Embryonic facial prominence (tissue), 1 donor: ENCODE results near the gene SCRN1.
"Not testable (repeated sequence)": the region's sequence is repeated elsewhere in the genome, so short reads cannot be mapped to it uniquely, and the experiment has no call there.

Source experiments
- DNase-seq: peaks from one replicate; pipeline ENCODE4 v3.0.0-alpha.2; 2016; ENCODE audit errors: extremely low spot score

The SCRN1 gene

DNA sequence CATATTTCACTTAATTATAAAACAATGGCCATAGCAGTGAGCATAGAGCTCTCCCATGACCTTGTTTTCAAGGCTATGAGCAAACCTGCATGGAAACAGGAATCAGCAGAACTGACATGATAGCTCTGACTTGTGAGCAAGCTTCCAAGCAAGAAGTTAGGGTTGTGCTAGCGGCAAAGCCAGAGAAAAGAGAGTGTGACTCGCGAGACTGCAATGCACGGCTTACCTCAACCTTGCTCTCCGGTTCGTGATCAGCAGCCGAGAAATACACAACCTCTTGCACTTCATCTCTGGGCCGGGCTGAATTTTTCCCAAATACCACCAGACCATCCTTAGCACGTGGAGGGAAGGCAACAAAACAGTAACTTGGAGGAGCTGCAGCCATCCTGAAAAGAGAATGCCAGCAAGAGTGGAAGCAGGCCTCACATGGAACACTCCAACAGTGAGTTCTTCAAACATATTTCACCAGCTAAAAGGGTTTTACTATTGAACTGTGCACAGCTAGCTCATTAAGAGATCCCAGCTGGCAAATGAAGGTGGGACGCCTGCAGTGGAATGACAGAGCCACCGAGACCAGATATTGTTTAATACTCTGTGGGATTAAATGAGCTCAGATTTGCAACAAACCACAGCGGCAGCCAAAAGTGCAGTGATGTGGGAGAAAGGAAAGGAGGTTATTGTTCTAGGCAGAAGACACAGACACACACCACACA lies 20.8 kb downstream of the SCRN1 start:
- no peak for DNase-seq

DNA sequence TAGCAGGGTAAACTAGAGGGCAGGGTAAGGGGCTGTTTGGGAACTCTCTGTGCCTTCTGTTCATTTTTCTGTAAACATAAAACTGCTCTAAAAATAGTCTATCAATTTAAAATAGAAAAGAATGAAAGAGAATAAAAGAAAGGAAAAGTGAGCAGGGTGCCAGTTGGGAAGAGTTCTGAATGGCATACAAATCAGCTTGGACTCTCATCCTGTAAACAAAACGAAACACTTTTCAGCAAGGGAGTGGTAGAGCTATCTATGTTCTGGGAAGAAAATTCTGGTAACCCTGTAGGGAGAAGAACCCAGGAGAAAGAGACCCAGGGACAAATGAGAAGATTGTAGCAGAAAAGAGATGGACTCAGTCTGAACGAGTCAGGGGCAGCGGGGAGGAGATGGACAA lies 24.6 kb downstream of the SCRN1 start:
- no peak for DNase-seq

DNA sequence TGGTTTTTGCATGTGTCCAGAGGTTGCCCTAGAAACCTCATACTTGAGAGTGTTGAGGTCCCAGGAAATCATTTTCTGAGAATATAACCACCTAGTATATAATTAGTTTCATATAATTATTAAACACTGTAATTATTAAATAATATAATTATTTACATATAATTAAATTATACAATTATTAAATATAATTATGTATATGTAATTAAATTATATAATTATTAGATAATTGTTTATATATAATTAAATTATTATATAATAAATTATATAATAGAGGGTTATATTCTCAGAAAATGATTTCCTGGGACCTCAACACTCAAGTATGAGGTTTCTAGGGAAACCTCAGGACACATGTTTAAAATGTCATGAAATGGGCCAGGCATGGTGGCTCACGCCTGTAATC lies 27.6 kb downstream of the SCRN1 start:
- DNase-seq: no peak

DNA sequence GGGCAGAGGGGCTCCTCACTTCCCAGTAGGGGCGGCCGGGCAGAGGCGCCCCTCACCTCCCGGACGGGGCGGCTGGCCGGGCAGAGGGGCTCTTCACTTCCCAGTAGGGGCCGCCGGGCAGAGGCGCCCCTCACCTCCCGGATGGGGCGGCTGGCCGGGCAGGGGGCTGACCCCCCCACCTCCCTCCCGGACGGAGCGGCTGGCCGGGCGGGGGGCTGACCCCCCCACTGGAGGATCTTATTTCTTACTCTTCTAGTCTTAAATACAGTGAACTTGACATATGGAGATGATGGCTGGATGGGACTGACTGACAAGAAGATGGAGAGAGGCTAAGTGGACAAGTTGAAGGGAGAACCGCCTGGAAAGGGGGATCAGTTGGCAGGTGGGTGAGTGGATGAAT lies 28.0 kb downstream of the SCRN1 start:
- not testable (repeated sequence) for DNase-seq

DNA sequence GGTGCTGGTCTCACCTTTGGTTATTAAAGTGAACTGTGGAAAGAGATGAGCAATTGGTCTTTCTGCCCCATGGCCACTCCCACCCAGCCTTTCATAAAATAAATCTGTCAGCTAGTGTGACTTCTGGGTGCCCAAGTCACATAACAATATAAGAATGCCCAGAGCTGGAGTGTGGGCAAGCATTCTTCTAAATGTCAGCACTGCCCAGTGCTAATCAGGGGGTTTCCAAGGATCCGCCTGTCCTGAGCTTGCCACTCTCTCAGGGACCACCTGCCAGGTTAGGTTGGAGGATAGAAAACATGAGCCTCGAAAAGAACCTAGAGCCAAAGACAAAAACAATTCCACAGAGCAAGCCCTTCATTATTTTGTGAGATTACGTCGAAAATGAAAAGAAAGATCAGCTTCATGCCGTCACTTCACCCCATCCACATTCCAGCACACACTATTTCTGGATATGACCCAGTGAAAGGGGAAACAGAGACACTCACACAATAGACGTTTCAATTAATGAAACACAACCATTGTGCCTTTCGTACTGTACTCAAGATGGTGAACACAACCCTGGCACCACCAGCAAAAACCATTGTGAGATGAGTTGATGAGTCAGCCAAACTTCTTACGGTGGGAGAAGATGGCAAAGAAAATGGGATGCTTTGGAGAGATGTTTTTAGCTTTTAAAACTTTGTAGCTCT lies 30.8 kb downstream of the SCRN1 start:
- no peak for DNase-seq

DNA sequence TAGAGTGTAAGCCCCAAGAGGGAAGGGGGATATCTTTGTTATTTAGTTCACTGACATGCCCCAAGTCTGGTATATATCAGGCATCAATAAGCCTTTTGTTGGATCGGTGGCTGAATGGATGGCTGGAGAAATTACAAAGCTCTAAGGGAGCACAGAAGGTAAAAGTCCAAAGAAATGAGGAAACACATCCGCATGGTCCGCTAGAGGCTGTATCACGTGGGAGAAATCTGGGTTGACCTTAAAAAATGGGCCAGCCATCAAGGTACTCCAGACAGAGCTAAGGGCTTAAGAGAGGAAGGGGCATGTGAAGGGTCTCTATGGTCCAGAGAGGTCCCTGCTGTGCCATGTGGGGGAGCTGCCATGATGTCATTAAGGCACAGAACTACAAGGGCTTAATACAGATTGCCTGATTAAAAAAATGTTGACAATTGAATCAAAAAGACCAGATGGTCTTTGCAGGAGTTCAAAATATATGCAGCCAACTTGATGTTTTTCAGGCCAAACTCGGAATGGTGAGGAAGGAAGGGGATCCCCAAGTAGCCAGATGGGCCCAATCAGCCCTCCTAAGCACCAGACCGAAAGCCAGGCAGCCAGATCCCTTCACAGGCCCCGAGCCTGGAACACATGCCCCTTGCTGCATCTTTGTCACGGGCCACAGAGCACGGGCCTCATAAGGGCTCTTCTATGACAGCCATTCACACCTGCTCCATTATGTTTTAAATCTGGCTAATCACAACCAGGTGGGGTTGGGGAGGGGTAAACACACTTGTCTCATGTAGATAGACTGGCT lies 31.9 kb downstream of the SCRN1 start:
- no peak for DNase-seq

DNA sequence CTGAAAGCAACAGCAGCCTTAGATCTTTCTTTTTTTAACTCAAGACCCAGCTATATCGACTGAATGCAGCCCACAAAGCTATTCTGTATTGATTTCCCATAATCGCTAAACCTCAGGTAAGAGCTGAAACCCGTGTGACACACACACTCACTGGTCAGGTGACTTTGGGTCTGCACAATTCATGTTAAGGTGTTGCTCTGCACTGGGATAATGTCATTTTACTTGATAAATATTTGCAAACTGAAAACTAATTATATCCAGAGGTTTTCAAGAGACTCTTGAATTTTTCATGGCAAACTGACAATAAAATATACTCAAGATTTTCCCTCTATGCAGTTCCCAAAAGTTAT lies 33.1 kb downstream of the SCRN1 start:
- no peak for DNase-seq

DNA sequence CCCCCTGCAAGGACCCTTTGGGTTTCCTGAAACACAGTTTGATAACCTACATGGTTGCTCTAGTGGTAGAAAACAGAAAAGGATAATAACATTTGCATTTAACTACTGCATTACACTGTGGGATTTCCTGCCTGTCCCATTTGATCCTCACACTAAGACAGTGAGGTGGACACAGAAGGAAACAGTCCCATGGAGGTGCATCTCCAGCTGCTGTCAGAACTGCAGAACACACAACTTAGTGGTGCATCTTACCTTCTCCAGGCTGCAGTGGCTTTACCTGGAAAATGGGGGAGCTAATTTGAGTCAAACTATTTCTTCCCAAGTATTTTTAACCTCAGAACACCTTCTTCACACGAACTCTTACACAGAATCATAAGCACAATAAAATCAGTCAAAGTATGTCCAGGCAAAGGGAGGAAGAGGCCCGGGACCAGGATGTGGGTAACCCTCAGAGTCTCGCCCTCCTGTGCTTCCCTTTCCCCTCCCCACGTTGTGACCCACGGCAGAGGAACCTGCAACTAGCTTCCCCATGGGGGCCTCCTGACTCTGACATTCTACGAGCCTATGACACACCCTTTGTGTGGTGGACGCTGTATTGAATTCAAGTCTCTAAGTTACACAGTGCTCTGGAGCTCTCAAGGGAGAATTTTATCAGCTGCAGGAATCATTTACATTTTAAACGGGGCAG lies 33.7 kb downstream of the SCRN1 start:
- no peak for DNase-seq

DNA sequence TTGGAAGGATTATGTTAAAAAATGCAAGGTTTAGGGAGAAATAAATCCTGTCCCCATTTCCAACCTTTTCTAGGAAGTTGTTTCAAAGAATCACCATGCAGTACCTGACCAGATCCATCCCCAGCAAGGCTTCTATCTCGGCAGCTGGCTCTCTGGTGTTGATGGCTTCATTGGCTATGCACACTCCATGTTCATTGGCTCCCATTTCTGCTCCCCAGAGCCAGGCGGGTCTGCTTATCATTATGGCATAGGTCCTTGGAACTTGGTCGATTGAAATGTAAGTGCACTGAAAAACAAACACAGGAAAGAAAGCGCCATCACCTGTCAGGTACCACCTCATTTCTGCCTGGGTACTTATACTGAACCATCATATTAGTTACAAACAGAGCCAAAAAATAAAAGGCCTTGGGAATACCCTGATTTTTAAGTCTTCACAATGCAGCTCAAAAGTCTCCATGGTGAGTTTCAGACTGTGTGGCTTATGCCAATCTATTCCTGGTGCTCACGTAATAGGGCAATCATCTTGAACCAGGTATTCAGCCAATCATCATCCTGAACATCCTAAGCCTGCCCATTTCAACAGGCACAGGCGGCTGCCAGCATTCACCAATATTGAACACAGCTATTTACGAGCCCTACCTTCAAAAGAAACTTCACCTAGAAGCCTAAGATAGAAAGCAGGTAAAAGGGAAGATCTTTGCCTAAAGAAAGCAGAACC lies 34.4 kb downstream of the SCRN1 start:
- DNase-seq: no peak

DNA sequence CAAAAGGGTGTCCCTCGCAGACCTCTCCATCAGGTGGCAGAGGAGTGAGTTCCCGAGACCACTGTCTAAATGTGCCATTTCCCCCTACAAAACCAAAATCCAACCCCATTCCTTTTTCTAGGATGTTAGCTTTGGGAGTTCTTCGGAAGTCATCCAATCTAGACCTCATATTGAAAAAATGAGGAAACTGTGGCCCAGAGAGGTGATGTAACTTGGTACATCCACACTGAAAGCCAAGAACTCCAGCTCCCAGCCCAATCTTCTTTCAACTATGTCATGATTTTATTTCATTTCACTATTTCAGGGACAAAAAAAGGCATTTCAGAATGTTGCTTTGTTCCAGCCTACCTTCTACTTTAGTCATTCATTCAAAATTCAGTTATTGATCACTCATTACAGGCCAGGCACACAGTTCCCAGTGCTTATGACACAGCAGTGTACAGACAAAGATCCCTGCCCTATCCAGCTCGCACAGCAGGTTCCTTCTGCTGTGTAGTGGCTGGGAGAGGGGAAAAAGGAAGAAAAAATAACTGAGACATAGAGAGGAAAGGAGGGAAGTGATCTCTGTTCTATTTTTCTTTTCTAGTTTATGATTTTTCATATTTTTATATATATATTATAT lies 35.8 kb downstream of the SCRN1 start:
- no peak for DNase-seq

DNA sequence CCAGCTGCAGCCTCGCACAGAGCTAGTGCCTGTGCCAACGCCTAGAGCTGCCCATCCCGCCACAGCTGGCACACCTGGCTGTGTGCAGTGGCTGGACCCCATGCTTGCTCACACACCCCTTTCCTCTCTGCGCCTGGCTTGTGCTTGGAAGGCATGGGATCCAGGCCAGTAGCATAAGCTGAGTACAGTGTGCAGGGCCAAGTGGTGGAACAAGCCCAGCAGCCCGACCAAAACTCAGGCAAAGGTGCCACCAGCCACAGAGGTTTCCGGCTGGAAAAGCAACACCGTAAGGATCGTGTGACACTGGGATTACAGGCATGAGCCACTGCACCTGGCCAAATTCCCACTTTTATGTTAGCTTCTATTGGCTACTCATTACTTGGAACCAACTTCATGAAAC lies 38.4 kb downstream of the SCRN1 start:
- DNase-seq: no peak

DNA sequence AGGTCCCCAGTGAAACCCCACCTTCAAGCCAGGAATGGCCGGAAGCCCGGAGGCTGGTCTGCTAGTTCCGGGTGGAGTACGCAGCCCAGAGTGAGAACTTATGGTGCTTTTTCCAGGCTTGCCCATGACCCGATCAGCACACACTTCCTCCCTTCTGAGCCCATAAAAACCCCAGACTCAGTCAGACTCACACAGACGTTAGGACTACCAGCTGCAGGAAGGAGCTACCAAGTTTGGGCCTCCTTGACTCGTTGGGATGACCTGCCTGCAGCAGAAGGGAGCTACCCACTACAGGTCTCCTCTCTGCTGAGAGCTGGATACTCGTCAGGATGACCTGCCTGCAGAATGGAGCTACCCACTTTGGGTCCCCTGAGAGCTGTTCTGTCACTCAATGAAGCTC lies 39.1 kb downstream of the SCRN1 start:
- DNase-seq: no peak

DNA sequence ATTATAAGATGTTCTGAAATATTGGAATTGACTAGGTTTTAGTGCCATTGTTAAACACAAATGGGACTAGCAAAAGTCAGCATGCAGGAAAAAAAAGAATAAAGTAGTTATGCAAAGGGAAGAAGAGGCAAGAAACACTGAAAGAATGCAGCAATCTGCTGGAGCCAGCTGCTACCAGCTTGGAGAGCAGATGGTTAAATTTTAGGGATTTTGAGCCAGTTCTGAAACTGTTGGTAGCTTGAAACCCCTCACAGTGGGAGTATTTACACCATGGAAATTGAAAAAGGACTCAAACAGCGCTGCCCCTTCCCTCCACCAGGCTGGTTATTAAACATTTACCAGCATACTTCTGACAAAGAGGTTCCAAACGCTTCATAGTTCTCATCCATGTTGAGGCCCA lies 41.0 kb downstream of the SCRN1 start:
- DNase-seq: no peak

DNA sequence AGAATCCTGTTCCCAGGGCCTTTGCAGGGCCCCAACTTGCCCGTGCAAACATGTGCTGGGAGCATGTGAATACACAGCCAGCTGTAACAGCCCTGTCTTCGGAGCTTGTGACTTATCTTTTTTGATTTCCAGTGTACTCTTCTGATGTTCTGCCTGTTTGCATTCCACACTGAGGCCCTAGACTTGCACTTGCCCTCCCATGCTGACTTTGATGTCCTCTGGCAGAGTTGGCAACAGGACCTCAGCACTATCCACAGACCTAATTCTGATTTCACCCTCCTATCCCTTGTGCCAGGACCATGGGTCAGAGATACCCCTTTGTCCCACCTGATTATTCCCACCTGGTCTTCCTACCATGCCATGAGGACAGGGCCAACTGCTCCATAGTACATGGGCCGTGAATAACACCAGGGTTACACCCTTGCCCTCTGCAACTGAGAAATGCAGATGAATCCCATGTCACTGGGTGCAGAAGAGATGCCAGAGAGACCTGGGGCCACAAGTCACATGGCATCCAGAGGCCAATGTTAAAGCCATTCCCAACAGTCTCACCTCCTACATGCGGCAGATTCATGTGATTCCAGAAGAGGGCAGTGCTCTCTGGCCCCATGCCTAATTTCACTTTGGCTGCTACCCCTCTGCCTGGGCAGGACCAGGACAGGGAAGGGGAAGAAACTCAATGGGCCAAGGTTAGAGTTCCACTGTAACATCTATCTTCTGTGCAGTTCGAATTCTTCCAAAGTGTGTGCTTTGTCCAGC lies 43.0 kb downstream of the SCRN1 start:
- no peak for DNase-seq

DNA sequence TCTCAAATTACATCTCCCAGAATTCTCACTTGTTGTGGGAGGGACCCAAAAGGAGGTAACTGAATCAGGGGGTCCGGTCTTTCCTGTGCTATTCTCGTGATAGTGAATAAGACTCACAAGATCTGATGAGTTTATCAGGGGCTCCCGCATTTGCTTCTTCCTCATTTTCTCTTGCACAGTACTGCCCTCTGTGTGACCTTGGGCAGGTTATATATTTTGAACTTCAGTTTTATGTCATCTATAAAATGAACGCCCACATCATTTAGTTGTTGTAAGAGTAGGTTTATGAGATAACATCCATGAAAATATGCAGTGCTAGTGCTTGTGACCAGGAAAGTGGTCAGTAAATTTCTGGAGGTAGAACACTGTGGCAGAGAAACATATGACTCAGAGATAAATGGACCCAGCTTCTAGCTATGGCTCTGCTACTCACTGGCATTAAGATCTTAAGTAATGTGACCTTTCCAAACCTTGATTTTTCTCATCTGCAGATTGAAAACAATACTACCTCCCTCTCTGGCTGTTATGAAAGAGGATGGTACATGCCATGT lies 44.3 kb downstream of the SCRN1 start:
- DNase-seq: no peak

DNA sequence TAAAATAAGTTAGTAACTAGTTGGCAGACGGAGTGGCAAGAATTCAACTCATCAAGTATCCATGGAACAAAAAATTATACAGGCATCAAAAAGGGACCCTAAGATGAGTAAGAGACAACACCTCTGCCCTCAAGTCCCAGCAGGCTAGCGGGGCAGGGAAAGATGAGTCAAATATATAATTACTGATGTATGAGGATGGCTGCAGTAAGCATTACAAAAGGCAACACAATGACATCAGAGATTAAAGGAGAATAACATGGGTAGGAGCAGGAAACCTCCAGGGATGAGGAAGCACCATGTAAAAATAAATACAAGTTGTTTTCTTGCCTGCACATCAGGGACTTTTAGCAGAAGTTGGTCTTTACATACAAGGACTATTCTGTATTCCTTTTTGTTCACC lies 49.4 kb downstream of the SCRN1 start:
- DNase-seq: no peak

DNA sequence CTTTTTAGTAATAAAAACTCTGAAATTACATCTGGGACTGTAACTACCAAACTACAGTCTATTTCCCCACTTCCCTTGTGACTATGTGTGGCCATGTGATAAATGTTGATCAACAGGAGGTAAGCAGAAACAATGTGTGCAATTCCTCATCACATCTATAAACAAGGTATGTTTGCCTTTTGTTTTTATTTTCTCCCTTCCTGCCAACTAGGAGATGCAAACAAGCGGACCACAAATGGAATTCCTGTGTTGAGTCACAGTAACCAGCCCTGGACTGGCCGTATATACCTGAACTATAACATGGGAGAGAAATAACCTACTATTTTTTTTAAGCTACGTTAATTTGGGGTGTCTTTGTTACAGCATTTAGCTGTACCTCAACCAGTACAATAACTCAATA lies 52.5 kb downstream of the SCRN1 start:
- no peak for DNase-seq

DNA sequence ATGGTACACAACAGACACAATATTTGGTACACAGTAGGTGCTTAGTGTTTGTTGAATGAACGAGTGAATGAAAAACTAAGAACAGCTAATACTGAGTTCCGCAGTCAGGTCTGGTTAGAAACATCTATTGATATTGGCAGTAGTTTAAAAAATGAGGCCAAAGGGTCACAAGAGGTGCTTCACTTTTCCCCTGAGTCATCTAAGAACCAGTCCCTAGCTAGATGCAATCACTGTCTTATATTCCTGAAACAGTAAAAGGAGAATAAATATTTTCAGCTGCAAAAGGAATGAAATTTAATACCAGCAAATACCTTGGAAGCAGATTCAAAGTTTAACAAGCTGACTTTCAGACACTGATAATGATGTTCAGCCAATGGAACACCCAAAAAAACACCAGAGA lies 54.5 kb downstream of the SCRN1 start:
- DNase-seq: no peak

DNA sequence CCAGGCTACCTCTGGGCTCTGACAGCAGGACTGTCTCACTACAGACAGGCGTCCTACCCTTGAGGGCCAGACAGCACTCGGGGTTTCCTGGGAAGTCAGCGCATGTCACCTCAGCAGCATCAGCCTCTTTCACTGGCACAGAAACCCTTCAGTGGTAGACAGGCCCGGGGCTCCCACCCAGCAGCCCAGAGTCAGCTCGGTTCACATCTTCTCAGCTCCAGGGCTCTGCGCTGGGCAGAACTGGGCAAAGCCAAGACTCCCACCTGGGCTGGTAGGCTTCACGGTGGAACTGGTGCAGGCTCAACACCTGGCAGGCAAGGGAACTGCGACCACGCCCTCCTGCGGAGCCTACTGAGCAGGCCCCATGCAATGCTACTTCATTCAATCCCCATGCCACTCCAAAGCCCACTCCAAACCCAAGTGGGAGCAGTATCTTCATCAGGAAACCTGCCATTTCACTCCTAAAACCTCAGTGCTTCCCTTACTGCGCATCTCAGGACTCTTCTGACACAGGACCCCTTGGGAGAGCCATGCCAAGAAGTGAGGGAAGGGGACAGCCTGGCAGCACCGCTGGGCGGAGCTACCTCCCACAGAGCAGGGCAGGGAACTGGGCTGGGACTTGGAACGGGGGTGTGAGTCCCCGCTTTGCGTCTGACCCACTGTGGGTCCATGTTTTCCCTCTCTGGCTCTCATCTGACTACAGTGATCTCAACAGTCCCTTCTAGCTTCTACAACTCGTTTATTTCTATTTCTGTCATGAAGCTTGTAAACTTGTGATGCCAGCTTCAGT lies 60.4 kb downstream of the SCRN1 start:
- no peak for DNase-seq
